HepG2 (cell line): ENCODE data around the gene ZBTB17. TPM values are rescaled to one million over a fixed set of nuclear protein-coding genes. Genes with fewer than 3 reads are reported as not detected.

Experiments
- CHD2 ChIP-seq: IDR thresholded peaks from 2 replicates; pipeline ENCODE4 v1.6.1; 2011; ENCODE audit warnings: low read depth, low read length, improper control_type of control experiment
- FOXA1 ChIP-seq, 2 experiments: fragments of 450-650 bp in 1 of 2; sonication (generic) in 1 of 2; formaldehyde crosslinking in 1 of 2; IDR thresholded peaks; 2 replicates each; pipeline versions ENCODE4 v1.4.0 to v1.6.1; 2016 to 2020; ENCODE audit warnings: missing genetic modification reagents in 1 of 2
- FOXC1 ChIP-seq: sonication (generic); formaldehyde crosslinking; IDR thresholded peaks from 2 replicates; pipeline ENCODE4 v1.8.0; 2022; ENCODE audit warnings: mild to moderate bottlenecking, missing genetic modification reagents, borderline replicate concordance
- KLF9 ChIP-seq: IDR thresholded peaks from 2 replicates; pipeline ENCODE4 v1.6.1; 2016; ENCODE audit warnings: low read depth
- NCOA1 ChIP-seq: sonication (generic); formaldehyde crosslinking; IDR thresholded peaks from 2 replicates; pipeline ENCODE4 v1.9.0; 2021; ENCODE audit warnings: missing genetic modification reagents
- SKI ChIP-seq: fragments of 450-650 bp; IDR thresholded peaks from one replicate; pipeline ENCODE4 v1.6.1; 2018; ENCODE audit warnings: mild to moderate bottlenecking; ENCODE audit not compliant: partially characterized antibody
- SMC3 ChIP-seq: IDR thresholded peaks from 2 replicates; pipeline ENCODE4 v1.6.1; 2011; ENCODE audit warnings: low read length, improper control_type of control experiment
- ZBTB21 ChIP-seq: sonication (generic); formaldehyde crosslinking; IDR thresholded peaks from 2 replicates; pipeline ENCODE4 v1.4.0; 2020; ENCODE audit warnings: missing genetic modification reagents
- ZBTB38 ChIP-seq: sonication (generic); formaldehyde crosslinking; IDR thresholded peaks from 2 replicates; pipeline ENCODE4 v1.5.1; 2020; ENCODE audit warnings: mild to moderate bottlenecking, missing genetic modification reagents
- ZFP90 ChIP-seq: sonication (generic); formaldehyde crosslinking; IDR thresholded peaks from 2 replicates; pipeline ENCODE4 v1.8.0; 2022; ENCODE audit warnings: missing genetic modification reagents, mild to moderate bottlenecking, inconsistent platforms, borderline replicate concordance
- ZNF670 ChIP-seq: sonication (generic); formaldehyde crosslinking; IDR thresholded peaks from 2 replicates; pipeline ENCODE4 v1.8.0; 2022; ENCODE audit warnings: mild to moderate bottlenecking, missing genetic modification reagents, borderline replicate concordance
- ZNF772 ChIP-seq: sonication (generic); formaldehyde crosslinking; IDR thresholded peaks from 2 replicates; pipeline ENCODE4 v1.5.0; 2020; ENCODE audit warnings: mild to moderate bottlenecking, missing genetic modification reagents
- ZNF891 ChIP-seq: sonication (generic); formaldehyde crosslinking; IDR thresholded peaks from 2 replicates; pipeline ENCODE4 v1.5.0; 2020; ENCODE audit warnings: mild to moderate bottlenecking, missing genetic modification reagents
- polyA plus RNA-seq, 8 experiments: library from polyadenylated mRNA; depleted of rRNA in 3 of 8; stranded (reverse) in 7 of 8; unstranded in 1 of 8; fragments of >200 nt; fragmentation: Illumina TruSeq in 4 of 8; extraction: Trizol in 4 of 8; gene quantifications; 2 replicates each; pipeline versions ENCODE4 v1.2.1 to v1.2.3, GENCODE V29; 2011 to 2016; ENCODE audit warnings: low read depth in 4 of 8, missing spikeins in 1 of 8, mixed read lengths in 1 of 8; ENCODE audit not compliant: insufficient read depth in 1 of 8
- total RNA-seq, 5 experiments: library from RNA; depleted of rRNA; stranded (reverse); fragments of >200 nt; fragmentation: Illumina TruSeq; extraction: Trizol; gene quantifications; 2 replicates each; pipeline ENCODE4 v1.2.3, GENCODE V29; 2016; ENCODE audit warnings: low read depth in 1 of 5
- TF ChIP-seq, protein P1 (sequence below): sonication (generic); formaldehyde crosslinking; IDR thresholded peaks from 2 replicates; pipeline ENCODE4 v1.4.0; 2020; ENCODE audit warnings: mild to moderate bottlenecking, missing genetic modification reagents
- TF ChIP-seq, protein P2 (sequence below): sonication (generic); formaldehyde crosslinking; IDR thresholded peaks from 2 replicates; pipeline ENCODE4 v1.8.1; 2022; ENCODE audit warnings: mild to moderate bottlenecking, missing genetic modification reagents
- TF ChIP-seq, protein P3 (sequence below): sonication (generic); formaldehyde crosslinking; IDR thresholded peaks from 2 replicates; pipeline ENCODE4 v1.5.0; 2020; ENCODE audit warnings: missing genetic modification reagents, mild to moderate bottlenecking, borderline replicate concordance
- TF ChIP-seq, protein P4 (sequence below): IDR thresholded peaks from 2 replicates; pipeline ENCODE4 v1.6.1; 2016; ENCODE audit warnings: missing biosample characterization, missing genetic modification reagents, low read depth

The ZBTB17 gene
- total and polyA plus RNA-seq, 2 of the 13 experiments (the other 11 are each of a cell fraction or from before 2014, with no cell fraction given) = 16.7 to 17.0 TPM

DNA sequence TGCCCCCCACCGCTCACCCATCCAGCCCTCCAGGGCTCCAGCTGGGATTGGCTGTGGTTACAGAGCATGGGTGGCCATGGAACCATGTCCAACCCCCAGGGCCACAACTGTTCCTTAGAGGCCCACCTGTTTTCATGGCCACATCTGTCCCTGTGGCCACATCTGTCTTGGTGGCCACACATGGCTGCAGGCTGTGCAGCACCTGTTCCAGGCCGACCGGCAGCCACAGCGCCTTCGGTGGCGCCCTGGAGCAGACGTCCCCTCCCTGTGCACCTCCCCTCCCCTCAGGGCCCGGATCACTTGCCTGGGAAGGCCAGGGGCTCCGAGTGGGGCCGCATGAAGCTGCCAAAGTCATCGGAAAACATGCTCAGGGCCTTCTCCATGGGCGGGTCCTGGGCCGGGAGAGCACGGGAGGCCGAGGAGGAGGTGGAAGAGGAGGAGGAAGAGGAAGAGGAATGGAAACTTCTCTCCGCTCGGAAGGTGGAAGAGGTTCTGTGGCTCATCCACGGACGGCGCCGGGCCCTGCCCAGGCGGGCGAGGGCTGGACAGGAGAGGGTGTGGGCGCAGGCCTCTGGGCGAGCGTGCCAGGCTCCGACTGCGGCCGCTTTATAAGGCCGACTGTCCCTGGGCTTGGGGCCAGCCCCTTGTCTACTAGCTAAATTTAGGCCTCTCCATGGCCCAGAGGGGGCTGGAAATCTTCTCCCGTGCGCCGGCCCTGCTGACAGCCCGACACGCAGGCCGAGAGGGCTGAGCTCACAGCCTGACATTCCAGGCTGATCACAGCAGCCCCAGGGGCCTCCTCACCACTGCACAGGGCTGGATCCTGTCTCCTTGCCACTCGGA, 41.8 kb upstream of the ZBTB17 start, which contains the start of gene HSPB7 (continued):
- TF ChIP-seq, protein P1, sequence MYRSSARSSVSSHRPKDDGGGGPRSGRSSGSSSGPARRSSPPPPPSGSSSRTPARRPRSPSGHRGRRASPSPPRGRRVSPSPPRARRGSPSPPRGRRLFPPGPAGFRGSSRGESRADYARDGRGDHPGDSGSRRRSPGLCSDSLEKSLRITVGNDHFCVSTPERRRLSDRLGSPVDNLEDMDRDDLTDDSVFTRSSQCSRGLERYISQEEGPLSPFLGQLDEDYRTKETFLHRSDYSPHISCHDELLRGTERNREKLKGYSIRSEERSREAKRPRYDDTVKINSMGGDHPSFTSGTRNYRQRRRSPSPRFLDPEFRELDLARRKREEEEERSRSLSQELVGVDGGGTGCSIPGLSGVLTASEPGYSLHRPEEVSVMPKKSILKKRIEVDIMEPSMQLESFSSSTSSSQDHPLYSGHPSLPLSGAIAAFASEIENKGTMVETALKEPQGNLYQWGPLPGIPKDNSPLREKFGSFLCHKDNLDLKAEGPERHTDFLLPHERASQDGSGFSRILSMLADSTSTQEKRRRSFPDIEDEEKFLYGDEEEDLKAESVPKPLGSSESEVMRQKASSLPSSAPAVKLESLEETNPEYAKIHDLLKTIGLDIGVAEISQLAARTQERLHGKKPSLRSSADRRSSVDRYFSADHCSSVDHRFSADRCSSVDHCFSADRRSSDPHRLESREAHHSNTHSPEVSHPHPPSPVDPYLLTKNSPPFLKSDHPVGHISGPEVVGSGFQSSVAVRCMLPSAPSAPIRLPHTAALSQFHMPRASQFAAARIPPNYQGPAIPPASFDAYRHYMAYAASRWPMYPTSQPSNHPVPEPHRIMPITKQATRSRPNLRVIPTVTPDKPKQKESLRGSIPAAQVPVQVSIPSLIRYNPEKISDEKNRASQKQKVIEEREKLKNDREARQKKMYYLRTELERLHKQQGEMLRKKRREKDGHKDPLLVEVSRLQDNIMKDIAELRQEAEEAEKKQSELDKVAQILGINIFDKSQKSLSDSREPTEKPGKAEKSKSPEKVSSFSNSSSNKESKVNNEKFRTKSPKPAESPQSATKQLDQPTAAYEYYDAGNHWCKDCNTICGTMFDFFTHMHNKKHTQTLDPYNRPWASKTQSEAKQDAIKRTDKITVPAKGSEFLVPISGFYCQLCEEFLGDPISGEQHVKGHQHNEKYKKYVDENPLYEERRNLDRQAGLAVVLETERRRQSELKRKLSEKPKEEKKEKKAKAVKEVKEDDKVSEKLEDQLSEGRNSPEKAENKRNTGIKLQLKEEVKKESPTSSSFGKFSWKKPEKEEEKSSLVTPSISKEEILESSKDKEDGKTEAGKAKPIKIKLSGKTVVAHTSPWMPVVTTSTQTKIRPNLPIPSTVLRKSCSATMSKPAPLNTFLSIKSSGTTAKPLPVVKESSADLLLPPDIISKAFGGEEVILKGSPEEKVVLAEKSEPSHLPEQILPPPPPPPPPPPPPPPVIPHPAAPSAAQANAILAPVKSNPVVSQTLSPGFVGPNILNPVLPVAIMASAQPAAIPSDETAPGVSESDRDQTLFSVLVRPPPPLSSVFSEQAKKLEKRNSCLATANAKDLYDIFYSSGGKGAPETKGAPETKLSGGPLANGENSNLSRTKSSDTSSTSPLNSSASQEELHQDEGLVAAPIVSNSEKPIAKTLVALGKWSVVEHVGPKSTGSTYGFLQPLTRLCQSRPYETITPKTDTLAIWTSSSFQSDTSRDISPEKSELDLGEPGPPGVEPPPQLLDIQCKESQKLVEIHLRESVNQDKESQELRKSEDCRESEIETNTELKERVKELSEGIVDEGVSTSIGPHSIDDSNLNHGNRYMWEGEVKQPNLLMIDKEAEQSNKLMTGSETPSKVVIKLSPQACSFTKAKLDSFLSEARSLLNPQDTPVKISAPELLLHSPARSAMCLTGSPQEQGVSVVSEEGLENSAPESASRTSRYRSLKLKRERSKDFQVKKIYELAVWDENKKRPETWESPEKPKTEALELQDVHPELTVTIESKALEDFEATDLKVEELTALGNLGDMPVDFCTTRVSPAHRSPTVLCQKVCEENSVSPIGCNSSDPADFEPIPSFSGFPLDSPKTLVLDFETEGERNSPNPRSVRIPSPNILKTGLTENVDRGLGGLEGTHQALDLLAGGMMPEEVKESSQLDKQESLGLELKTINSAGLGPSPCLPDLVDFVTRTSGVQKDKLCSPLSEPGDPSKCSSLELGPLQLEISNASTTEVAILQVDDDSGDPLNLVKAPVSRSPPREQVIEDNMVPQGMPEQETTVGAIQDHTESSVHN (CRISPR knock-in tag) = no peak
- TF ChIP-seq ZFP90 (CRISPR knock-in tag) (no peak), FOXC1 (CRISPR knock-in tag) (no peak), NCOA1 (CRISPR knock-in tag) (no peak), ZBTB38 (CRISPR knock-in tag) (no peak), SMC3 (no peak), ZNF772 (CRISPR knock-in tag) (no peak), ZNF670 (CRISPR knock-in tag) (peak; percentile 25; the same call in 1 of the 2 replicates), ZNF891 (CRISPR knock-in tag) (0 out of 2 replicates have a peak, but pooled peaks have one; percentile 54), FOXA1 (IDR thresholded peaks at IDR 0.05) (no peak), FOXA1 (CRISPR knock-in tag; IDR thresholded peaks at IDR 0.05) (no peak), CHD2 (no peak), KLF9 (CRISPR knock-in tag) (no peak), SKI (no peak), ZBTB21 (CRISPR knock-in tag) (no peak)
- TF ChIP-seq, protein P2, sequence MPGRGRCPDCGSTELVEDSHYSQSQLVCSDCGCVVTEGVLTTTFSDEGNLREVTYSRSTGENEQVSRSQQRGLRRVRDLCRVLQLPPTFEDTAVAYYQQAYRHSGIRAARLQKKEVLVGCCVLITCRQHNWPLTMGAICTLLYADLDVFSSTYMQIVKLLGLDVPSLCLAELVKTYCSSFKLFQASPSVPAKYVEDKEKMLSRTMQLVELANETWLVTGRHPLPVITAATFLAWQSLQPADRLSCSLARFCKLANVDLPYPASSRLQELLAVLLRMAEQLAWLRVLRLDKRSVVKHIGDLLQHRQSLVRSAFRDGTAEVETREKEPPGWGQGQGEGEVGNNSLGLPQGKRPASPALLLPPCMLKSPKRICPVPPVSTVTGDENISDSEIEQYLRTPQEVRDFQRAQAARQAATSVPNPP (CRISPR knock-in tag) = no peak
- TF ChIP-seq, protein P3, sequence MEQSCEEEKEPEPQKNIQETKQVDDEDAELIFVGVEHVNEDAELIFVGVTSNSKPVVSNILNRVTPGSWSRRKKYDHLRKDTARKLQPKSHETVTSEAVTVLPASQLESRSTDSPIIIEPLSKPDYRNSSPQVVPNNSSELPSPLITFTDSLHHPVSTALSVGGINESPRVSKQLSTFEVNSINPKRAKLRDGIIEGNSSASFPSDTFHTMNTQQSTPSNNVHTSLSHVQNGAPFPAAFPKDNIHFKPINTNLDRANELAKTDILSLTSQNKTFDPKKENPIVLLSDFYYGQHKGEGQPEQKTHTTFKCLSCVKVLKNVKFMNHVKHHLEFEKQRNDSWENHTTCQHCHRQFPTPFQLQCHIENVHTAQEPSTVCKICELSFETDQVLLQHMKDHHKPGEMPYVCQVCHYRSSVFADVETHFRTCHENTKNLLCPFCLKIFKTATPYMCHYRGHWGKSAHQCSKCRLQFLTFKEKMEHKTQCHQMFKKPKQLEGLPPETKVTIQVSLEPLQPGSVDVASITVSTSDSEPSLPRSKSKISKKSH = no peak
- TF ChIP-seq, protein P4, sequence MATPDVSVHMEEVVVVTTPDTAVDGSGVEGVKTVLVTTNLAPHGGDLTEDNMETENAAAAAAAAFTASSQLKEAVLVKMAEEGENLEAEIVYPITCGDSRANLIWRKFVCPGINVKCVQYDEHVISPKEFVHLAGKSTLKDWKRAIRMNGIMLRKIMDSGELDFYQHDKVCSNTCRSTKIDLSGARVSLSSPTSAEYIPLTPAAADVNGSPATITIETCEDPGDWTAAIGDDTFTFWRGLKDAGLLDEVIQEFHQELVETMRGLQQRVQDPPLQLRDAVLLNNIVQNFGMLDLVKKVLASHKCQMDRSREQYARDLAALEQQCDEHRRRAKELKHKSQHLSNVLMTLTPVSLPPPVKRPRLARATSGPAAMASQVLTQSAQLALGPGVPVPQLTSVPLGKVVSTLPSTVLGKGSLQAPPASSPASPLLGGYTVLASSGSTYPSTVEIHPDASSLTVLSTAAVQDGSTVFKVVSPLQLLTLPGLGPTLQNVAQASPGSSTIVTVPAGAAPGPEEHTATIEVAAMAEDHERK (CRISPR knock-in tag) = no peak
